GM19035 (cell line): ENCODE results near the gene AP3B1.
"Not testable (repeated sequence)": the region's sequence is repeated elsewhere in the genome, so short reads cannot be mapped to it uniquely, and the experiment has no call there.

ENCODE experiments used
- ATAC-seq: cut with Tn5 transposase; IDR thresholded peaks from one replicate; pipeline ENCODE4 v1.9.1; 2021; ENCODE audit not compliant: unreplicated experiment

AP3B1 gene

GRCh38 chr5:78243639-78244038 lies 50.9 kb downstream of the AP3B1 start:
- ATAC-seq = no peak

GRCh38 chr5:78243091-78243490 lies 51.4 kb downstream of the AP3B1 start:
- no peak for ATAC-seq

- ATAC-seq = no peak
These were observed 52.5 kb downstream of the AP3B1 start for GRCh38 chr5:78242001-78242400.

GRCh38 chr5:78237911-78238310 lies 56.6 kb downstream of the AP3B1 start:
- ATAC-seq = no peak

GRCh38 chr5:78236046-78236445 lies 58.5 kb downstream of the AP3B1 start:
- no peak for ATAC-seq

GRCh38 chr5:78235289-78235688 lies 59.2 kb downstream of the AP3B1 start:
- ATAC-seq = no peak

- no peak for ATAC-seq
These were observed 59.7 kb downstream of the AP3B1 start for GRCh38 chr5:78234804-78235203.

GRCh38 chr5:78232163-78232562 lies 62.3 kb downstream of the AP3B1 start:
- no peak for ATAC-seq

GRCh38 chr5:78224358-78224757 lies 70.1 kb downstream of the AP3B1 start:
- no peak for ATAC-seq

GRCh38 chr5:78221964-78222451 lies 72.5 kb downstream of the AP3B1 start:
- peak; percentile 99 for ATAC-seq

- ATAC-seq = no peak
These were observed 73.0 kb downstream of the AP3B1 start for GRCh38 chr5:78221467-78221866.

GRCh38 chr5:78215972-78216371 lies 78.5 kb downstream of the AP3B1 start:
- no peak for ATAC-seq

GRCh38 chr5:78215565-78215964 lies 78.9 kb downstream of the AP3B1 start:
- ATAC-seq = no peak

GRCh38 chr5:78213799-78214198 lies 80.7 kb downstream of the AP3B1 start:
- no peak for ATAC-seq

GRCh38 chr5:78211052-78211451 lies 83.4 kb downstream of the AP3B1 start:
- ATAC-seq = no peak

- ATAC-seq = no peak
These were observed 90.3 kb downstream of the AP3B1 start for GRCh38 chr5:78204241-78204640.

- ATAC-seq = no peak
These were observed 90.7 kb downstream of the AP3B1 start for GRCh38 chr5:78203815-78204214.

GRCh38 chr5:78190402-78190801 lies 104.1 kb downstream of the AP3B1 start:
- ATAC-seq = no peak

GRCh38 chr5:78188681-78189080 lies 105.8 kb downstream of the AP3B1 start:
- ATAC-seq = not testable (repeated sequence)

GRCh38 chr5:78187172-78187571 lies 107.3 kb downstream of the AP3B1 start:
- ATAC-seq = no peak

- ATAC-seq = no peak
These were observed 111.7 kb downstream of the AP3B1 start for GRCh38 chr5:78182838-78183237.

- no peak for ATAC-seq
These were observed 116.1 kb downstream of the AP3B1 start for GRCh38 chr5:78178356-78178755.

- not testable (repeated sequence) for ATAC-seq
These were observed 124.2 kb downstream of the AP3B1 start for GRCh38 chr5:78170335-78170734.
